ENCODE measurements around the gene TNNT2.

GRCh38 chr1:201348211-201348566 lies 29.3 kb downstream of the TNNT2 start:
- TF ChIP-seq GATA3 (IDR thresholded peaks at IDR 0.05; ENCODE audit: low read depth, low read length) (no peak), GATA2 (IDR thresholded peaks at IDR 0.05; ENCODE audit: low read depth, low read length) (no peak)
